ENCODE data around the gene FHOD1. TPM values are rescaled to one million over a fixed set of nuclear protein-coding genes. Genes with fewer than 3 reads are reported as not detected.

The FHOD1 gene
- total and polyA plus RNA-seq, 10 donors, result 45.6 to 304 (median 147) TPM

GRCh38 chr16:67191995-67192681 is 55.1 kb downstream of the FHOD1 start, which contains the start of gene E2F4:
Gene E2F4, plus strand, starts transcription at chr16:67192155. Its CDS starts 73 bp downstream, at chr16:67192228.
- intact Hi-C loops (cut with DNase I; ENCODE audit: low total_unique reads), result no loop called here
- peak within 1 kb of the TSS; percentile 33 to 95 (median 84) for H3K27ac ChIP-seq
- 0 to 1% (median 1%) methylated on average over 26 to 54 of the region's 54 CpGs for WGBS, 5 donors
- H3K4me3 ChIP-seq, result peak within 1 kb of the TSS; percentile 73 to 99 (median 98)
- DNase-seq, result peak; percentile 99
- peaks cover 0 to 8% (median 0%) of the 10 kb centered on the region in 7 donors for H3K27me3 ChIP-seq (replicated peaks in 1 of 7)
- H3K4me1 ChIP-seq, result peaks cover 29 to 87% (median 51%) of the 10 kb centered on the region in 6 donors
- TF ChIP-seq, protein P1, sequence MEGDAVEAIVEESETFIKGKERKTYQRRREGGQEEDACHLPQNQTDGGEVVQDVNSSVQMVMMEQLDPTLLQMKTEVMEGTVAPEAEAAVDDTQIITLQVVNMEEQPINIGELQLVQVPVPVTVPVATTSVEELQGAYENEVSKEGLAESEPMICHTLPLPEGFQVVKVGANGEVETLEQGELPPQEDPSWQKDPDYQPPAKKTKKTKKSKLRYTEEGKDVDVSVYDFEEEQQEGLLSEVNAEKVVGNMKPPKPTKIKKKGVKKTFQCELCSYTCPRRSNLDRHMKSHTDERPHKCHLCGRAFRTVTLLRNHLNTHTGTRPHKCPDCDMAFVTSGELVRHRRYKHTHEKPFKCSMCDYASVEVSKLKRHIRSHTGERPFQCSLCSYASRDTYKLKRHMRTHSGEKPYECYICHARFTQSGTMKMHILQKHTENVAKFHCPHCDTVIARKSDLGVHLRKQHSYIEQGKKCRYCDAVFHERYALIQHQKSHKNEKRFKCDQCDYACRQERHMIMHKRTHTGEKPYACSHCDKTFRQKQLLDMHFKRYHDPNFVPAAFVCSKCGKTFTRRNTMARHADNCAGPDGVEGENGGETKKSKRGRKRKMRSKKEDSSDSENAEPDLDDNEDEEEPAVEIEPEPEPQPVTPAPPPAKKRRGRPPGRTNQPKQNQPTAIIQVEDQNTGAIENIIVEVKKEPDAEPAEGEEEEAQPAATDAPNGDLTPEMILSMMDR (IDR thresholded peaks at IDR 0.05 in 8 of 11, conservative IDR thresholded peaks at IDR 0.05 in 3 of 11), result peak in 2 of 11 experiments; percentile 9 to 35
- TF ChIP-seq POLR2A (IDR thresholded peaks at IDR 0.05), result peak in 2 of 3 donors; percentile 49 to 62
- peak; percentile 96 to 99 (median 97) for TF ChIP-seq POLR2AphosphoS5 (IDR thresholded peaks at IDR 0.05)
- peaks cover 0 to 49% (median 33%) of the 10 kb centered on the region in 6 donors for H3K36me3 ChIP-seq
- no peaks in the 10 kb centered on the region for H3K9me3 ChIP-seq

GRCh38 chr16:67191411-67191994 is 55.8 kb downstream of the FHOD1 start:
- TF ChIP-seq POLR2AphosphoS5 (IDR thresholded peaks at IDR 0.05) (no peak), POLR2A (IDR thresholded peaks at IDR 0.05) (no peak)
- DNase-seq, result no peak
- peak overlapping the region; percentile 33 to 95 (median 84) for H3K27ac ChIP-seq
- peaks cover 0 to 15% (median 0%) of the 10 kb centered on the region in 7 donors for H3K27me3 ChIP-seq (replicated peaks in 1 of 7)
- no peaks in the 10 kb centered on the region for H3K9me3 ChIP-seq
- intact Hi-C loops (cut with DNase I; ENCODE audit: low total_unique reads), result no loop called here
- peaks cover 0 to 49% (median 27%) of the 10 kb centered on the region in 6 donors for H3K36me3 ChIP-seq
- H3K4me3 ChIP-seq, result peak overlapping the region; percentile 73 to 99 (median 98)
- WGBS, 5 donors, result 22 to 33% (median 26%) methylated on average over 9 of the region's 9 CpGs
- peaks cover 29 to 87% (median 52%) of the 10 kb centered on the region in 6 donors for H3K4me1 ChIP-seq

GRCh38 chr16:67190448-67191399 is 56.6 kb downstream of the FHOD1 start:
- H3K27ac ChIP-seq, result peak overlapping the region in 7 of 8 donors; percentile 11 to 95 (median 84)
- no peak for TF ChIP-seq POLR2AphosphoS5 (IDR thresholded peaks at IDR 0.05)
- TF ChIP-seq, protein P1 (IDR thresholded peaks at IDR 0.05 in 8 of 11, conservative IDR thresholded peaks at IDR 0.05 in 3 of 11), result no peak
- TF ChIP-seq POLR2A (IDR thresholded peaks at IDR 0.05), result no peak
- no peak for DNase-seq
- peaks cover 29 to 87% (median 55%) of the 10 kb centered on the region in 6 donors for H3K4me1 ChIP-seq
- peaks cover 0 to 41% (median 19%) of the 10 kb centered on the region in 6 donors for H3K36me3 ChIP-seq
- WGBS, 5 donors, result 74 to 86% (median 78%) methylated on average over 11 to 13 of the region's 13 CpGs
- intact Hi-C loops (cut with DNase I; ENCODE audit: low total_unique reads), result no loop called here
- H3K9me3 ChIP-seq, result no peaks in the 10 kb centered on the region
- H3K4me3 ChIP-seq, result peak overlapping the region in 5 of 8 donors; percentile 35 to 69 (median 46)
- peaks cover 0 to 21% (median 0%) of the 10 kb centered on the region in 7 donors for H3K27me3 ChIP-seq (replicated peaks in 1 of 7)

GRCh38 chr16:67190041-67190440 is 57.2 kb downstream of the FHOD1 start, which contains the start of gene EXOC3L1:
Gene EXOC3L1, minus strand, starts transcription at chr16:67190136. Its CDS starts 460 bp downstream, at chr16:67189676.
- WGBS, 5 donors, result 30 to 61% (median 46%) methylated on average over 6 of the region's 6 CpGs
- peak within 1 kb of the TSS in 7 of 8 donors; percentile 11 to 95 (median 74) for H3K27ac ChIP-seq
- H3K4me3 ChIP-seq, result peak within 1 kb of the TSS in 7 of 8 donors; percentile 29 to 69 (median 43)
- H3K9me3 ChIP-seq, result no peaks in the 10 kb centered on the region
- TF ChIP-seq, protein P1 (IDR thresholded peaks at IDR 0.05 in 8 of 11, conservative IDR thresholded peaks at IDR 0.05 in 3 of 11), result no peak
- TF ChIP-seq POLR2AphosphoS5 (IDR thresholded peaks at IDR 0.05), result peak in 2 of 3 donors; percentile 45 to 63
- DNase-seq, result no peak
- peaks cover 31 to 87% (median 59%) of the 10 kb centered on the region in 6 donors for H3K4me1 ChIP-seq
- H3K27me3 ChIP-seq (replicated peaks in 1 of 7), result peaks cover 0 to 25% (median 0%) of the 10 kb centered on the region in 7 donors
- intact Hi-C loops (cut with DNase I; ENCODE audit: low total_unique reads), result no loop called here
- H3K36me3 ChIP-seq, result peaks cover 0 to 34% (median 12%) of the 10 kb centered on the region in 6 donors

All from spleen (tissue), 11 donors.